Hepatocyte (in vitro differentiated cells): ENCODE measurements around the gene BCAS3. TPM values are rescaled to one million over a fixed set of nuclear protein-coding genes. Genes with fewer than 3 reads are reported as not detected.
A peak's percentile ranks its signal among the peaks of the same experiment; 100 is the strongest.
"Not testable (repeated sequence)": the region's sequence is repeated elsewhere in the genome, so short reads cannot be mapped to it uniquely, and the experiment has no call there.

Experiments used
- DNase-seq: peaks from one replicate; pipeline ENCODE4 v3.0.0-alpha.2; 2016; ENCODE audit warnings: low spot score
- H2AFZ ChIP-seq: fragments of 200-600 bp; sonication (generic); 2 replicates; pipeline ENCODE4 v1.6.0; 2016; ENCODE audit warnings: antibody characterized with exemption, mild to moderate bottlenecking
- H3K27ac ChIP-seq: fragments of 200-600 bp; sonication (generic); 2 replicates; pipeline ENCODE4 v1.5.1; 2016; ENCODE audit warnings: mild to moderate bottlenecking
- H3K27me3 ChIP-seq: fragments of 200-600 bp; sonication (generic); 2 replicates; pipeline ENCODE4 v1.6.1; 2016
- H3K36me3 ChIP-seq: fragments of 200-600 bp; sonication (generic); replicated peaks from 2 replicates; pipeline ENCODE4 v1.5.1; 2016; ENCODE audit warnings: low read depth; ENCODE audit not compliant: insufficient read depth
- H3K4me1 ChIP-seq: fragments of 200-600 bp; sonication (generic); 2 replicates; pipeline ENCODE4 v1.5.1; 2016; ENCODE audit warnings: mild to moderate bottlenecking, moderate library complexity; ENCODE audit not compliant: insufficient read depth
- H3K4me2 ChIP-seq: fragments of 200-600 bp; sonication (generic); 2 replicates; pipeline ENCODE4 v1.6.0; 2016
- H3K4me3 ChIP-seq: fragments of 200-600 bp; sonication (generic); 2 replicates; pipeline ENCODE4 v1.5.1; 2016; ENCODE audit warnings: mild to moderate bottlenecking
- H3K79me2 ChIP-seq: fragments of 200-600 bp; sonication (generic); 2 replicates; pipeline ENCODE4 v1.6.0; 2017; ENCODE audit warnings: mild to moderate bottlenecking
- H3K9me2 ChIP-seq: fragments of 200-600 bp; sonication (generic); replicated peaks from 2 replicates; pipeline ENCODE4 v1.6.0; 2017; ENCODE audit warnings: mild to moderate bottlenecking; ENCODE audit not compliant: insufficient read depth
- H3K9me3 ChIP-seq: fragments of 200-600 bp; sonication (generic); 2 replicates; pipeline ENCODE4 v1.5.1; 2016; ENCODE audit warnings: low read depth, mild to moderate bottlenecking
- H4K20me1 ChIP-seq: fragments of 200-600 bp; sonication (generic); 2 replicates; pipeline ENCODE4 v1.6.0; 2016; ENCODE audit warnings: mild to moderate bottlenecking; ENCODE audit not compliant: insufficient read depth, poor library complexity, severe bottlenecking
- EZH2 ChIP-seq: fragments of 200-600 bp; sonication (generic); IDR thresholded peaks from 2 replicates; pipeline ENCODE4 v1.6.1; 2016; ENCODE audit warnings: antibody characterized with exemption, mild to moderate bottlenecking, borderline replicate concordance
- EZH2phosphoT487 ChIP-seq: fragments of 200-600 bp; sonication (generic); IDR thresholded peaks from one replicate; pipeline ENCODE4 v1.6.1; 2018; ENCODE audit warnings: antibody characterized with exemption, mild to moderate bottlenecking, low read depth, moderate library complexity; ENCODE audit not compliant: unreplicated experiment, severe bottlenecking
- WGBS: methylation state at CpG from one replicate; pipeline ENCODE4 v1.1.6; 2016; ENCODE audit warnings: low lambda C conversion rate; ENCODE audit errors: missing lambda C conversion rate; 5-methylcytosine and 5-hydroxymethylcytosine counted together
- polyA plus RNA-seq: library from polyadenylated mRNA; unstranded; fragments of >200 nt; fragmentation: Nextera tagmentation; extraction: Ambion mirVana; gene quantifications from 2 replicates; pipeline ENCODE4 v1.2.1, GENCODE V29; 2016
- total RNA-seq: library from RNA; depleted of rRNA; stranded (reverse); fragments of >200 nt; gene quantifications from 2 replicates; pipeline ENCODE4 v1.2.3, GENCODE V29; 2014
- TF ChIP-seq, protein P1 (sequence below): fragments of 200-600 bp; sonication (generic); IDR thresholded peaks from 2 replicates; pipeline ENCODE4 v1.5.1; 2016; ENCODE audit warnings: antibody characterized with exemption, mild to moderate bottlenecking; ENCODE audit not compliant: poor library complexity

The BCAS3 gene
- total and polyA plus RNA-seq, 2 experiments from 2014 or later = 16.5 to 58.8 TPM

DNA sequence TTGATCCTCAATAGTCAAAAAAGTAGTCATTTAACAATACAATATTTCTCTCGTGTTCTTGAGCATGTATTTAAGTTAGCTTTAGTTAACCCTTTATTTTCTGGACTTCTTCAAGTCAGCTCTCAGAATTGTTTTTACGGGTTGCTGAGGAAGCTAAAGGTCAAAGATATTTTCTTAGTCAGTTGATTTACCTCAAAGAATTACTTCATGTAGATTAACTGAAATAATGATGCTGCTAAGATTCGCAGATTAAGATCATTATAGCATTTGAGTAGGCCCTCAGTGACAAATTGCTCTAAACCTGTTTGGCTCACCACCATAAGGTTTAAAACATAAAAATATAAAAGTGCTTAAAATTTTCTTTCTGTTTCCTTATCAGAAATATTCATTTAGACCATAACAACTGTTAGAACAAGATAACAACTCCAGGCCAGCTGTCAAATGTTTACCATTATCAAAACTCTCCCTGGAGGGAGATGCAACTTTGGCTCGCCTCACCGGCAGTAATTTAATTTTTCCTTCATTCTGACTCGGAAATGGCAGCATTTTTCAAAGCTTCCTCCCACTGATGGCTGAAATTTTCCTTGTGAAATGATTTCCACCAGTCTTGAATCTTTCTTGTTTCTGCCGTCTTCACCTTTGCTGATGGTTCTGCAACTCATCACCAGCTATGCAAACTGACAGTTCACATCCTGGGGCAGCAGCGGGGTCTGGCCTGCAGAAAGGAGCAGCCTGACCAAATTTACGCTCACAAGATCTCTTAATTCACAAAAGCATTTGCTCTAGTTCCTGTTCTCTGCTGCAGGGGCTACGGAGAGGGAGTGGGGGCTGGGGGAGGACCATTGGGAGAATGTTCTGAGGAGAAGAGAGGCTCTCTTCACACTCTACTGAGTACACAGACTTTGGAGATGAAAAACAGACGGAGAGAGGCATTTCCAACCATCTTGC is 467.2 kb downstream of the BCAS3 start:
- peak overlapping the region; percentile 63 for H3K27ac ChIP-seq
- DNase-seq = peak; percentile 20
- 34% methylated on average over 11 of the region's 11 CpGs for WGBS
- no peak for TF ChIP-seq EZH2phosphoT487
- TF ChIP-seq, protein P1, sequence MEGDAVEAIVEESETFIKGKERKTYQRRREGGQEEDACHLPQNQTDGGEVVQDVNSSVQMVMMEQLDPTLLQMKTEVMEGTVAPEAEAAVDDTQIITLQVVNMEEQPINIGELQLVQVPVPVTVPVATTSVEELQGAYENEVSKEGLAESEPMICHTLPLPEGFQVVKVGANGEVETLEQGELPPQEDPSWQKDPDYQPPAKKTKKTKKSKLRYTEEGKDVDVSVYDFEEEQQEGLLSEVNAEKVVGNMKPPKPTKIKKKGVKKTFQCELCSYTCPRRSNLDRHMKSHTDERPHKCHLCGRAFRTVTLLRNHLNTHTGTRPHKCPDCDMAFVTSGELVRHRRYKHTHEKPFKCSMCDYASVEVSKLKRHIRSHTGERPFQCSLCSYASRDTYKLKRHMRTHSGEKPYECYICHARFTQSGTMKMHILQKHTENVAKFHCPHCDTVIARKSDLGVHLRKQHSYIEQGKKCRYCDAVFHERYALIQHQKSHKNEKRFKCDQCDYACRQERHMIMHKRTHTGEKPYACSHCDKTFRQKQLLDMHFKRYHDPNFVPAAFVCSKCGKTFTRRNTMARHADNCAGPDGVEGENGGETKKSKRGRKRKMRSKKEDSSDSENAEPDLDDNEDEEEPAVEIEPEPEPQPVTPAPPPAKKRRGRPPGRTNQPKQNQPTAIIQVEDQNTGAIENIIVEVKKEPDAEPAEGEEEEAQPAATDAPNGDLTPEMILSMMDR = no peak
- TF ChIP-seq EZH2 = no peak
- peak overlapping the region; percentile 64 for H3K4me2 ChIP-seq
- no peaks in the 10 kb centered on the region for H4K20me1 ChIP-seq
- no peak overlapping the region for H3K4me3 ChIP-seq
- no peaks in the 10 kb centered on the region for H3K27me3 ChIP-seq
- H3K9me2 ChIP-seq = no peaks in the 10 kb centered on the region
- no peaks in the 10 kb centered on the region for H3K9me3 ChIP-seq
- H3K36me3 ChIP-seq = no peaks in the 10 kb centered on the region
- H3K79me2 ChIP-seq = no peaks in the 10 kb centered on the region
- H2AFZ ChIP-seq = peak overlapping the region; percentile 12
- H3K4me1 ChIP-seq = peaks cover 38% of the 10 kb centered on the region

GRCh38 chr17:61146833-61147232 is 469.2 kb downstream of the BCAS3 start:
- not testable (repeated sequence) for H3K27me3 ChIP-seq, H3K4me3 ChIP-seq, H3K9me2 ChIP-seq, DNase-seq, H3K9me3 ChIP-seq, H3K4me2 ChIP-seq, H4K20me1 ChIP-seq, H3K79me2 ChIP-seq, H3K36me3 ChIP-seq, H3K27ac ChIP-seq, H2AFZ ChIP-seq
- peaks cover 31% of the 10 kb centered on the region for H3K4me1 ChIP-seq
- WGBS = 98% methylated on average over 8 of the region's 8 CpGs

GRCh38 chr17:61149106-61149825 is 471.6 kb downstream of the BCAS3 start:
- Histone ChIP-seq H3K9me3 (no peaks in the 10 kb centered on the region), H3K27ac (peak overlapping the region; percentile 30), H3K4me3 (no peak overlapping the region), H3K4me1 (peaks cover 26% of the 10 kb centered on the region), H2AFZ (no peak overlapping the region), H3K79me2 (no peaks in the 10 kb centered on the region), H3K4me2 (no peak overlapping the region), H3K36me3 (no peaks in the 10 kb centered on the region), H3K9me2 (no peaks in the 10 kb centered on the region), H3K27me3 (no peaks in the 10 kb centered on the region), H4K20me1 (no peaks in the 10 kb centered on the region)
- TF ChIP-seq EZH2phosphoT487 (no peak), EZH2 (no peak)
- TF ChIP-seq, protein P1 = no peak
- WGBS = 71% methylated on average over 6 of the region's 6 CpGs
- DNase-seq = no peak

DNA sequence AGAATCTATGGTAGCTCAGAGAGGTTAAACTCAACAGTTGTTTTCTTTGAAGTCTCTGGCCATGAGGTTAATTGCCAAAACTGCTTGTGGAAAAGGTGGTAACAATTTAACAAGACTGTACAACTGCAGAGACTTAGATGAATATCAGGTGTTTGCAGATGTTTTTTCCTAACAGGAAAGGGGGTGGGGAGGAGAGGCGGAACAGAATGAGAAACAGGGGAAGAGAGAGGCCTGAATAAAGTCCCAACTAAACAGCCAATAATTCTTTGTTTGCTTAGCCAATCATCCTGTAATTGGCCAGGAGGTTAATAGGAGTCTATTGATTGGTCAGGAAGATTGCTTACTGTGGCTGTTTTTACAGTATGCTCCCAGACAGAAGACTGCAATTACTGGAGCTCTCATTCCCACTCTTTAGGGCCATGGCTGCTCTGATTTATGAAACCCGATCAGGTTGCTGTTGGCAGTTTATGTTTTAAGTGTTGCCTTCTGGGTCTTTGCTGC is 472.3 kb downstream of the BCAS3 start:
- Histone ChIP-seq H3K4me1 (peaks cover 20% of the 10 kb centered on the region), H3K79me2 (peaks cover 2% of the 10 kb centered on the region), H2AFZ (no peak overlapping the region), H4K20me1 (no peaks in the 10 kb centered on the region), H3K27me3 (no peaks in the 10 kb centered on the region), H3K4me2 (no peak overlapping the region), H3K9me3 (no peaks in the 10 kb centered on the region), H3K9me2 (no peaks in the 10 kb centered on the region), H3K4me3 (no peak overlapping the region), H3K36me3 (no peaks in the 10 kb centered on the region), H3K27ac (peak overlapping the region; percentile 30)
- 65% methylated on average over 2 of the region's 2 CpGs for WGBS
- DNase-seq = no peak
- no peak for TF ChIP-seq EZH2
- TF ChIP-seq, protein P1 = no peak
- no peak for TF ChIP-seq EZH2phosphoT487
